ENCODE results near the gene TBX15. TPM values are rescaled to one million over a fixed set of nuclear protein-coding genes. Genes with fewer than 3 reads are reported as not detected.
"Not testable (repeated sequence)": the region's sequence is repeated elsewhere in the genome, so short reads cannot be mapped to it uniquely, and the experiment has no call there.

TBX15 gene
- total RNA-seq, 1 donor from 2014 or later: not detected

DNA sequence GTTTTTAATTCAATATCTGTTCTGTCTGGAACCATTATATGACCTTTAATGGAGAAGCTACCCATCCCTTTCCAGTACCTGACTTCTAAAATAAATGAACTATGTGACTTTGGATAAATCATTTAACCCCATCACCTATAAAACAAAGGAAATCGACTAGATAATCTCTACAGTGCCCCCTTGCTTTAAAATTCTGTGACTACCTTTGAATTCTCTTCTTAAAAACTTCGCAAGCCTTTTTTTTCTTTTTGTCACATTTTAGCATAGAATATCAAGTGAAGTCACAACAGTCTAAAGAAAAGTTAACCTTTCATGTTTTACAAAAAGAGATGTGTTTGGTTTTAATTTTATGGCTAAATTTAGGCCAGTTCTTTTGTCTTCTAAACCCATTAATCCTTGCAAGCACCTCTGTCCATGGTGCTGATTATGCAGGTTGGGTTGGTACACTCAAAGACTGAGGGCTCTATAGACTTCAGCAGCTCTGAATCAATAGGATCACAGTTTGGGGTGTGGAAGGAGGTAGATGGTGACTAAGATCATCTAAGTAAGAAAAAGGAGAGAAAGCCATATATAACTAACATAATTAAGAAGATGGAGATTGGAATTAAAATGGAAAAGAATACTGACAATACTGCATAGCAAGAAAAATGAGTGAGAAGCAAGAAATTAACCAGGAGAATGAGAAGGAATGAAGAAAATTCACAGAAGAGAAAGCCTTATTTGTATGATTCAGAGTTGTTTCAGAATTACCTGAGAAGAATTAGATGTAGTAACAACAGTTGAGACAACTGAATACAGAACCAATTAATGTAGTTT is 59.2 kb downstream of the TBX15 start:
- no peak for DNase-seq (ENCODE audit: extremely low read depth, low read depth, low spot score)

DNA sequence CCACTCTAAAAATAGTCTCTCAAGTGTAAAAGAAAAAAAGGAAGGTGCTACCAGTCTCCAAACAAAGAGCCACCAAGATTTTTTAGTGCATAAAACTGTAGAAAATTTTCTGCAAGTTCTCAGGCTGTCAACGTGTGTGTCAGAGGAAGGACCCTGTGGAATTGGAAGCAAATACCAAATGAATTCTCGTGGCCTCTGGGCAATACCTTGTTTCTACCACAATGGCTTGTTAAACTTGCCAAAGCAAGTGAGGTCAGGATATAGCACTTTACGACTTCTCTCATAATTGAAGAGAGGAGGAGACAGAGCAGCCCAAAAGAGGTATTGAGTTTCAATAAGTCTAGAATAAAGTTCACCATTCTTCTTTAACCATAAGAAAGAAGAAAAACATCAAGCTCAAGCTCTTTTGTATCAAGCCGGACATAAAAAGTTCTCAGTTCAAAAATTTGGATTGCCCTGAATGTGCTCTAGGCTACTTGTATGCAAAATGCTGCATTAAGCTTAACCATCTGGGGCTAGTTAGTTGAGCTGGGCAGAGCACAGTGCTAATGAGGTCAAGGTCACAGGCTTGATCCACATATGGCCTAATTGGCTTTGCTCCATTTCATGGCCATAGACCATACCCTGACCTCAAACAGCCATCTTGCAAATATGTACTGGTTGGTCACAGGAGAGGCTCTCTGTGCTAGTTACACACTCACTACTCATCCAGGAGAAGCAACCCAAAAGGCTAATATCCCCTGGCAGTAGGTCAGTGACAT is 60.5 kb downstream of the TBX15 start:
- DNase-seq (ENCODE audit: extremely low read depth, low read depth, low spot score): no peak

DNA sequence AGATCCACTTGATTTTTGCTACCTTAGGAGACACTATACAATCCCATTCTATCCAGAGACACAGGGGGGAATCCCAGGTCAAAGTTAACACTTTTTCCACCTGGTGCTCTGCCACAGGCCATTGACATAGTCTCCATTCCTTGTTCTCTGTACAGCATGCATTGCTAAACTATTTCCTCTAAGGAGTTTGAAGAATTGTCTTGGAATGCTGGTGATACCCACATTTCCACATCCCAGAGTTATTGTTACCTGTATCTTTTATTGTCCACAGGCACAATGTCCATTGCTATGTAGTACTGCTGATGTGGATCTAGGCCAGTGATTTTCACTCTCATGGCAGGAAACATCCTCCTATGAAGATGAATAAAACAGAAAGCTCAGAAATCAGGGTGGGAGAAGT is 61.9 kb downstream of the TBX15 start:
- DNase-seq (ENCODE audit: extremely low read depth, low read depth, low spot score): no peak

DNA sequence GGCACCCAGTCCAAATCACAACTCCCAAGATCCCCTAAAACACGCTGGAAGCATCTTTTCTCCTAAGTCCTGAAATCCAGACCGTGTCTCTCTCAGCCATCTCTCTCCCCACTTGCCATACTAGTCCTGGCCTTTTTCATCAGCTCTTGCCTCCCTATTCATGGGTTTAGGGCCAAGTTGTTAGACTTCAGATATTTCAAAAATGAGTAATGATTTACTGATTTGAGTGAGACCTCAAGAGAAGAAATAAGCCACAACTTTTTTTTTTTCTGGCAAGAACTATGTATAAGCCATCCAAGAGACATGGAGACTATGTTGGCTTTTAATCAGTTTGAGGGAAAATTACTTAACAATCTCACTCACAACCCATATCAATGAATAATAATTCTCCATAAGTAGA is 62.5 kb downstream of the TBX15 start:
- DNase-seq (ENCODE audit: extremely low read depth, low read depth, low spot score): no peak

DNA sequence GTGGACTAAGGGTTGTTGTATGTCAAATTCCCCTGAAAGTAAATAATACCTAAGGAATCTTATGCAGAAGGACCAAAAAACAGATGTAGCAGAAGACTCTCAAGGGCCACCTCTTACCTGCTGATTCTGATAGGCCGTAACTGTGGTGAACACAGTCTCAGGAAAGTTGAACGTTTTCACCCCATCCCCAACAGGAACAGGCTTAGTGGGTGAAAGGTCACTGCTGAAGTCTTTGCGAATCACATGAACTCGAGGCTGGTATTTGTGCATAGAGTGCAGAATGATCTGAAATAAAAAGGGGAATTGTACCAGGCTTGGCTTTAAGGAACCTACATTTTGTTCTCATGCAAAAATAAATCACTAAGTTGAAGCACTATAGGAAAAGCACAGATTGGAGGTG is 64.8 kb downstream of the TBX15 start:
- DNase-seq (ENCODE audit: extremely low read depth, low read depth, low spot score): no peak

DNA sequence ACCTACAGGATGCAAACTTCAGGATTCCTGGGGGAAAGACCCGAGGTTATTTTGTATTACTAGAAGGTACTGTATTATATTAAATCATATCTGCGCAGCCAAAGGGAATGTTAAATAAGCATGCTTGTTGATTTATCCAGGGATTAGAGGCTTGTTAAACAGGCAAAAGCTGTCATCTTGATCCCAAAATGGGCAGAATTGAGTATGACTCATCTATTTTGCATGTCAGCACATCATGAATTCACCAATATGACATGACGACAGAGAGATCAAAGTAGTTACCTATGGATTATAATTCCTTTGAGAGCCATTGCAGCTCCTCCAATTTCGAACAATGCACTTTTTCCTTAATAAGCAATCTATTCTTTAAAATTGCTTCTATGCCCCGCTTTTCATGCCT is 66.1 kb downstream of the TBX15 start:
- no peak for DNase-seq (ENCODE audit: extremely low read depth, low read depth, low spot score)

DNA sequence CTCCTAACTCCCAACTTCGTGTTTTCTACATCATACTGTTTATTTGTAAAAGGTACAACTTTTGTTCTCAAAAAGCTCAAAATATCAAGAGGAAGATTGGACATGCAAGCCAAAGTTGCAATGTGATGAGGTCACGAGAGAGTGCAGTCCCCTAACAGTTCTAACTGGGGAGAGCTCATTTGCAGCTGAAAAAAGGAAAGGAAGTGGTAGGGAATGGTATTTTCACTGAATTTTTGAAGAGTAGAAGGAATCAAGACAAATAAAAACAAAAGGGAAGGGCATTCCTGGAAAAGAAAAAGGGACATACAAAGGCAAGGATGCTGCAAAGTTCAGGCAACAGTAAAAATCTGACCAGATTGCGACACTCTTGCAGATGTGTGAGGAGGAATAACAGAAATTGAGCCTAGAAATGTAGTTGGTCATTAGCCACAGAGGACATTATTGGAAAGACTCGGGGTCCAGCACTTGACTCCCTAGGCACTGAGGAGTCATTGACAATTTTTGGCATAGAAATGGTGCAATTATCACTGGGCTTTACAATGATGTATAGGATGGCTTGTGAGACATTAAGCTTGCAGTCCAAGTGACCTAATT is 67.9 kb downstream of the TBX15 start:
- no peak for DNase-seq (ENCODE audit: extremely low read depth, low read depth, low spot score)

DNA sequence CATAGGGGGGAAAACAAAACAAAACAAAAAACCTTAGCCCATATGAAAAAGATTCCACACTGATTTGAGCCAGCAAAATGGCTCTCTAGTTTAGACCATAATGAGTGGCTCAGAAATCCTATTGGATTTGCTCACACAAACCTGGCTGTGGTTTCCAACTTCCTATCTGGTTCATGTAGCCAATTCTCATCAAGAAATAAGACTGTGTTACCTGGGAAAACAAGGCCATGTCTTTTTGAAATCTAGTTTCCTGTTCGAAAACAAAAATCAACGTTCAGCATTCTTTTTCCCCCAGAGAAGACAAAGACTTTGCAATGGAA is 69.2 kb downstream of the TBX15 start:
- DNase-seq (ENCODE audit: extremely low read depth, low read depth, low spot score): no peak

DNA sequence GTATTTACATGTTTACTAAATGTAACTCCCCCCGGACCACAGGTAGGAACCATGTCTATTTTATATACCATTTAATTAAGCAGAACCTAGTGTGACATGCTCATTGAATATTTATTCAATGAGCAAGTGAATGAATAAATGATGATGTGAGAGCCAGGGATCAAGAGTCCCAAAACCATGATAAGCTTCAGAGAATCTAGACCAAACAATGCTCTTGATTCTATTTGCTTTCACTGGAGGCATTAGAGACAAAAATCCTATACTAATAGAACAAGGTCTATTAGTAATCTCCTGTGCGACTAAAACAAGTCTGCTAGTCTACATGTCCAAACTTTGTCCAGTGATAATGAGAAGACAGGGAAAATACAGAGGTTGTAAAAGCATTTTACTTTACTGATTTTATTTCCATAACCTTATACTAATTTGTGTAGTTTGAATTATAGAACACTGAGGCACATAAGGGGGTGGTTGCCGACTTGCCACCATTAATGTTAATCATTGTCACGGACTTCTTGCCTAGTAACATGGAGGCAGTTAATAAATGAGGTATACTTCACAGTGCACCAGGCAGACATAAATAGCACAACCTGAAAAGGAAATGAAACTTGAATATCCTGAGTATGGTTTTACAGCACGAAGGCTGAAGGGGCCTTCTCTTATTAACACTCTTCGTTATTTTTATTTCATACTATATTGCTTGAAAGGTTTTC is 69.8 kb downstream of the TBX15 start:
- DNase-seq (ENCODE audit: extremely low read depth, low read depth, low spot score): no peak

DNA sequence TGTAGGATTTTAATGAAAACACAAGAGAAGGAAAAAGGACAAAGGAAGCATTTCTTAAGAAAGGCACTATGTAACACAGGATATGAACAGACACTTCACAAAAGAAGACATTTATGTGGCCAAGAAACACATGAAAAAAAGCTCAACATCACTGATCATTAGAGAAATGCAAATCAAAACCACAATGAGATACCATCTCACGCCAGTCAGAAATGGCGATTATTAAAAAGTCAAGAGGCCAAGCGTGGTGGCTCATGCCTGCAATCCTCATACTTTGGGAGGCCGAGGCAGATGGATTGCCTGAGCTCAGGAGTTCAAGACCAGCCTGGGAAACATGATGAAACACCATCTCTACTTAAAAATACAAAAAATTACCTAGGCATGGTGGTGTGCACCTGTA is 71.8 kb downstream of the TBX15 start:
- DNase-seq (ENCODE audit: extremely low read depth, low read depth, low spot score): not testable (repeated sequence)

DNA sequence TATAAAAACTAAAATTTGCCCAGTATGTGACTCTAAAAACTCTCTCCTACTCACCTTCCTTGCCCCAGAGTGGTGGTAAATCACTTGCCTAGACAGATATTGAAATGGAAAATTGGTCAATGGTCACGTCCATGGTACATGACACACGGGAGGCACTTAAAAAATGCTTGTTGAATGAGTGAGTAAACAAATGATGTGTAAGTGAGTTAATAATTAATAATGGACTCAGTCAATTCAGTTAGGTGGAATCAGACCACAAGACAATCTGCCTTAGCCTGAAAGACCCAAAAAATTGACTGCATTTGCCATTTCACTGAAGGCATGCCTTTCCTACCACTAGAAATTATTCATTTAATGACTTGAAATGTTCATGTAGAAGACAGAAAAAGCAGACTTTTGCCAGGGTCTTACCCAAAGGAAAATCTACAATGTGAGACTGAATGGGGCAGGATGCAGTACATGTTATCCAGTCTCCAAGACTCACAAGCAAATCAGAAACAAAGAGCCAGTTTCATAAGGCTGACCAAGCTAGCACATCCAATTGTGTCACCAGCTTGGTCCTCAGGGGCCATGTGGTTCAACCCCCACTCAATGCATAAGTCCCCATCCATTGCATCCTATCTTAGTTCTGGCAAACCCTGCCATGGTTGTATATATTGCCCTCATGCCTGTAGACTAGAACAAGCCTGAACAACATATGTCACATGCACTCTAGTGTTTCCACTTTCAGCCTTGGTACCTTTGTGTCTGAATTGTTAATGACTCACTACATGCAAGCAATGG is 73.6 kb downstream of the TBX15 start:
- no peak for DNase-seq (ENCODE audit: extremely low read depth, low read depth, low spot score)

DNA sequence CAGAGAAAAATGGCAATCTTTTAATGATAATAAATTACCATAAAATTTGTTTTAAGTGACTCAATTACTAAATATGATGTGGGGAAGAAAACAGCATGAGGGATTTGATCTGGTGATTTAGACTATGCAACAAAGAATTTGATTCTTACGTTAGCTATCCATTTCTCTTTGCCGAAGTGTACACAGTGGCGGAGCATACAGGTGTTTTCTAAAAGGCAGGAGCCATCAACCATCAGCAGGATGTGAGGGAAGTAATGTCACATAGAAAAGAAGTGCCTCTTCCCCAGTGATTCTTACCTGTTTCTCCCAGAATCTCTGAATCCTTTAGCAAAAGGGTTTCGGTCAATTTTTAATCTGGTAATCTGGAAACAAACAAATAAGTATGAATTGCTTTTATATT is 74.3 kb downstream of the TBX15 start:
- DNase-seq (ENCODE audit: extremely low read depth, low read depth, low spot score): no peak

DNA sequence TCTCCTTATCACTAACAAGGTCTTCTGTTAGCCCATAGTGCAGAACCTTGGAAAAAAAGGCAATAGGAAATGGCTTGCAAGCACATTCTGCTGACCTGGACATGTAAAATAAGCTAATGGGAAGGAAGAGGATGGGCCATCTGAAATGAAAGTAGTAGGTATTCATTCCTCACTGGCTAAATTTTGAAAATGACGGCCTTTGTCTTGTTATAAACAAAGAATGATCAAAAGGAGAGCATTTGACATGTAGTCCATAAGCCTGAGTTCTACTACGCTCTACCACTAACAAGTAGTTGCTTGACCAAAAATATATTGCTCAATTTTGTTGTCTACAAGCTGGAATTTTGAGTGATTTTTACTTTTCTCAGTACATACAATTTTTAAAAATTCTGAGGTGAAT is 75.6 kb downstream of the TBX15 start:
- no peak for DNase-seq (ENCODE audit: extremely low read depth, low read depth, low spot score)

DNA sequence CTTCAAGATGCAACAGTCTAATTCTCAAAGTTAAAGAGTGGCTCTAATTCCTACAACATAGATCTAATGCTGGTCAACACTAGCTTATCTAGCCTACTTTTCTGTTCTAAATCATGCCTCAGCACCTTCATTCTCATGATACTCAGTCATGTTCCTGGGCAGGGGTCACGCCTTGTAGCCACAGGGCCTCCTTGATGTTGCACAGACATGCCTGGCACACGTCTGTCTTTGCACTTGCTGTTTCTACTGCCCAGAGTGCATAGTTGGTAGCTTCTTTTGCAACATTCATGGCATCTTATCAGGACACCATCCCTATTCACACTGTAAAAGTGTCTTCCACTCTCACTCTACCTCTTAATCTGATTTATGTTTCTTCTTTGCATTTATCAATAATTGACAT is 76.6 kb downstream of the TBX15 start:
- DNase-seq (ENCODE audit: extremely low read depth, low read depth, low spot score): no peak

DNA sequence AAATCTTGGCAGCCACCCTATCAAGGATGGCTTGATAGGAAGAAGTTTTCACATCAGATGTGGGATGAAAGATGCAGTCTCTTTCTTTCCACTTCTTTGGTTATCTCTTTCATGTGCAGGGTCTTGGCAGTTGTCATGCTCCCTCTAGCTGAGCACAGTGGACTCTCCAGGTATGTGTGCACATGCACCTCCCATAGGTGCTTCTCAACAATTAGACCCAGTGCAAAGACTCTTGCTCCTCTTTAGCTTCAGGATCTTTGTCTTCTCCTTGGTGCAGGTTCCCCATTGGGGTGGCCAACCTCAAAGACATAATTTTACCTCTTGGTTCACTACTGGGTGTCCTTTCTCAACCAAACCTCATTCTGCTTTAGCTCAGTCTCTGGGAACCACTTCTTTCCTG is 80.7 kb downstream of the TBX15 start:
- DNase-seq (ENCODE audit: extremely low read depth, low read depth, low spot score): no peak

DNA sequence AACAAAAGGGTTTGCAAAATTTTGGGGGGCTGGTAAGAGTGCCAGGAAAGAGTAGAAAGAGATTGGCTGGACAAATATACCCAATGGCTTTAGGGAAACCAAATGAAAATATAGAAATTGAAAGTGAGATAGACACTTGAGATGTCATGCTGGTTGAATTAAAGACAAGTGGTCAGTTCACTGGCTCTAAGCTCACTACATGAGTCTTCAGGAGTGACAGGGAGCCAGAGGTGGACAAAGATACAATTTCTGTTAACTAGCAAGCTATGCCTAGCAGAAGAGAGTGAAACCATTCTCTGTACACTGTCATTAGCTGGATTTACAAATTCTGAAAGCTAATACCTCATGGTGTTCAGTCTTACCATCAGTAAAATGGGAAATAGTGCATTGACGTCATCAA is 82.5 kb downstream of the TBX15 start:
- DNase-seq (ENCODE audit: extremely low read depth, low read depth, low spot score): no peak

DNA sequence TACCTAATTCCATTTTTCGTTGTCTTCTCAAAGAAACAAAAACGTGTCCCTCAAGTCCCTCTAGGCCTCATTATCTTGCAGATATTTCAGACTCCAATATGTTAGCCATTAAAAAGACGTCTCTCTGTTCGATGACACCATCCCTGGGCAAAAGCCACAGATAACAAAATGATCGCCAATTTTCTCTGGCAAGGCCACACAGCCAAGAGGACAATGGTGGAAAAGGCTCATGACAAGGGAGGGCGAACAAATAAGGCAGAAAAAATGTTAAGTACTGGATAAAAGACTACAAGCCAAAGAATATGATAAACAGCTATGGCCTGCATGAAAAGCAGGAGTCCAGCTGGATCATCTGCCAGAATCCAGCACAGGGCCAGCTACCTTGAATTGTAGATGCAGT is 82.9 kb downstream of the TBX15 start:
- no peak for DNase-seq (ENCODE audit: extremely low read depth, low read depth, low spot score)

DNA sequence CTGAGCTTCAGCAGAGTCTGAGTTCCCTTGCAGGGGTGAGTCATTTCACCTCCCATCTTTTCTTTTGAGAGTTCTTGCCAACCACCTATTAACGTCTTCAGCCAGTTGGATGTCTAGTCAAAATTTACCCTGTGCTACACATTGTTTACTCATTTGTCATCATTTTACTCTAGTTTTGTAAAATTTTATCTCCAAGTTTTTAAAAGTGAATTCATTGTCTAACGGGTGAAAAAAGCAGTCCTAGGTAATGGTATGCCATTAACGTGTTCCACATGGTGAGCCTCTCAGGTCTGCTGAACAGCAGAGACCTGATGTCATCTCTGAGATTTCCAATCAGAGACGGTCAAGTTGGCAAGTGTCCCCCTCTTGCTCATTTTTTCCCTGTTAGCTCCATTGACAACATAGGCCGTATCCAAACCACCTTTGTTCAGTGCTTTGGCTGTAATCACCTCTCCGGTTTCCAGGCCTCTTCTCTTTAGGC is 85.4 kb downstream of the TBX15 start:
- DNase-seq (ENCODE audit: extremely low read depth, low read depth, low spot score): no peak

DNA sequence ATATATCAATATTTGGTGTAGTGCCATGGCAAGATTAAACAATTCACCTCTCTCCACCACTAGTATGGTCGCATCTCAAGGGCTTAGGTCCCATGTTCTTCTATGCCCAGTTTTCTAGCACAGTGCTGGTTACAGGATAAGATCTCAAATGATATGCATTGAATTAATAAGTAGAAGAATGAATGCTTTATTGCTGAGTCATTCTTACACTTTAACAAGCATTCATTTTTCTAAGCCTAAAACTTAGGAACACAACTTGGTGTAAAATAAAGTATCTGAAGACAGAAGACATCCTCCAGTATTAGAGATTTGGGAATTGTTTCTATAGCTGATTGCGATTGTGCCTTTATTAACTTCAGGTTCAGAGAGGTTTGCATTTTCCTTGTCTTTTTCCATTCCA is 85.8 kb downstream of the TBX15 start:
- DNase-seq (ENCODE audit: extremely low read depth, low read depth, low spot score): no peak

DNA sequence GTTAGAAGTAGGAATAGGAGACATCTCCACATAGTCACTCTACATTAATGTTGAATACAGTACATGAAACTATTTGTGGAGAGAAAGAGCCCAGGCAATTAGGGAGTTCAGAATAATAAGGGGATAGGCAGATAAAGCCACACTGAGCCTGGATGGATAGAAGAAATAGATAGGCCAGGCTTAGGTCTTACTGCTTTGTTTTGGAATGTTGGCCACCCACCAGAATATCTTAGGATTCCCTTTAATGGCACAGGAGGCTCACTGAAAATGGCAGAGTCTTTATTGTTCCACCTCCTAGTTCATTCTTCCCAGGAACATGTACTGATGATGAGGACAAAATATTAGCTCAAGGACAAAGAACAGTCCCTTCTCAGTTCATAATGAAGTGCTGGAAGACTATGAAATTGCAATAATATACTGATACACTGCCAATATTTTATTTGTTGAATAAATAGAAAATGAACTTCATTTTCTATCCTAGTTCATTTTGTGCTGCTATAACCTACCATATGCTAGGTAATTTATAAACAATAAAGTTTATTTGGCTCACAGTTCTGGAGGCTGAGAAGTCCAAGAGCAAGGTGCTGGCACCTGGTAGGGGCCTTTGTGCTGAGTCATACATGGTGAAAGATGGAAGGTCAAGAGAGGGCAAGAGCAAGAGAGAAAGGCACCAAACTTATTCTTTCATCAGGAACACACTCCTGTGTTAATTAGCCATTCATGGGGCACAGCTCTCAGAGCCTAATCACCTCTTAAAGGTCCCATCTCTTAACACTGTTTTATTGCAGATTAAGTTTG is 87.3 kb downstream of the TBX15 start:
- DNase-seq (ENCODE audit: extremely low read depth, low read depth, low spot score): no peak

All from glomerular endothelial cell (primary cell).